Measurements from ENCODE around the gene FBLN5. TPM values are rescaled to one million over a fixed set of nuclear protein-coding genes. Genes with fewer than 3 reads are reported as not detected.

Gene FBLN5
- total and polyA plus RNA-seq, 2 donors (not counting 1 experiment from before 2014, with no cell fraction given): 33.4 to 47.5 TPM

DNA sequence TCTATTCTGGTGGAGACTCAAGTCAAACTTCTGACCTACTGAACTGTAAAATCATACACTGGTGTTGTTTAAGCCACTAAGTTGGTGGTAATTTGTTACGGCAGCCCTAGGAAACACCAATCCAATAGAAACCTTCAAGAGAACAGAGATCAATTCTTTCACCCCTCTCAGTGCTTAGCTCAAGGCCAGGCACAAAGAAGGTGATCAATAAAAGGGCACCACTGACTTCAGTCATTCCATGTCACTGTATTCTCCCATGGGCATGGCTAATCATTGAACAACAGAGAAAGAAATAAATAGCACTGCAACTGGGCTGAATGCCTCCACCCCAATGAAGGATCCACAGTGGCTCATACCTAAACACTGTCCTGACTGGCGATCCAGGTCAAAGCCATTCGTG lies 7.3 kb downstream of the FBLN5 start:
- Histone ChIP-seq H3K4me2 (ENCODE audit: extremely low read depth, insufficient read depth, low read length) (no peak overlapping the region), H3K9ac (ENCODE audit: insufficient read depth, low read length) (no peak overlapping the region), H3K27ac (ENCODE audit: insufficient read depth, low read length) (no peak overlapping the region), H3K36me3 (ENCODE audit: control insufficient read depth, insufficient read depth, low read length) (no peaks in the 10 kb centered on the region), H2AFZ (ENCODE audit: low read length) (no peak overlapping the region), H4K20me1 (ENCODE audit: control insufficient read depth, extremely low read depth, insufficient read depth, low read length) (no peaks in the 10 kb centered on the region), H3K4me3 (replicated peaks in 1 of 4; ENCODE audit: control extremely low read depth in 1 of 4, insufficient read depth in 1 of 4, low read depth in 3 of 4, low read length in 4 of 4) (no peak overlapping the region), H3K27me3 (ENCODE audit: control insufficient read depth, insufficient read depth, low read length) (no peaks in the 10 kb centered on the region), H3K4me1 (ENCODE audit: control insufficient read depth, extremely low read depth, insufficient read depth, low read length) (no peaks in the 10 kb centered on the region), H3K9me3 (ENCODE audit: control insufficient read depth, insufficient read depth, low read depth, low read length) (no peaks in the 10 kb centered on the region), H3K79me2 (ENCODE audit: control insufficient read depth, insufficient read depth, low read length) (peaks cover 7% of the 10 kb centered on the region)
- no peak for DNase-seq (ENCODE audit: low read depth in 2 of 2)
- TF ChIP-seq, protein P1, sequence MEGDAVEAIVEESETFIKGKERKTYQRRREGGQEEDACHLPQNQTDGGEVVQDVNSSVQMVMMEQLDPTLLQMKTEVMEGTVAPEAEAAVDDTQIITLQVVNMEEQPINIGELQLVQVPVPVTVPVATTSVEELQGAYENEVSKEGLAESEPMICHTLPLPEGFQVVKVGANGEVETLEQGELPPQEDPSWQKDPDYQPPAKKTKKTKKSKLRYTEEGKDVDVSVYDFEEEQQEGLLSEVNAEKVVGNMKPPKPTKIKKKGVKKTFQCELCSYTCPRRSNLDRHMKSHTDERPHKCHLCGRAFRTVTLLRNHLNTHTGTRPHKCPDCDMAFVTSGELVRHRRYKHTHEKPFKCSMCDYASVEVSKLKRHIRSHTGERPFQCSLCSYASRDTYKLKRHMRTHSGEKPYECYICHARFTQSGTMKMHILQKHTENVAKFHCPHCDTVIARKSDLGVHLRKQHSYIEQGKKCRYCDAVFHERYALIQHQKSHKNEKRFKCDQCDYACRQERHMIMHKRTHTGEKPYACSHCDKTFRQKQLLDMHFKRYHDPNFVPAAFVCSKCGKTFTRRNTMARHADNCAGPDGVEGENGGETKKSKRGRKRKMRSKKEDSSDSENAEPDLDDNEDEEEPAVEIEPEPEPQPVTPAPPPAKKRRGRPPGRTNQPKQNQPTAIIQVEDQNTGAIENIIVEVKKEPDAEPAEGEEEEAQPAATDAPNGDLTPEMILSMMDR (conservative IDR thresholded peaks at IDR 0.05 in 1 of 2, IDR thresholded peaks at IDR 0.05 in 1 of 2; ENCODE audit: low read depth in 1 of 2, low read length in 2 of 2): no peak
- no peak for TF ChIP-seq EZH2 (IDR thresholded peaks at IDR 0.05; ENCODE audit: low read length, missing control alignments)

GRCh38 chr14:91935586-91935985 lies 11.9 kb downstream of the FBLN5 start:
- no peak overlapping the region for H3K4me3 ChIP-seq (replicated peaks in 1 of 4; ENCODE audit: control extremely low read depth in 1 of 4, insufficient read depth in 1 of 4, low read depth in 3 of 4, low read length in 4 of 4)
- TF ChIP-seq, protein P1 (conservative IDR thresholded peaks at IDR 0.05 in 1 of 2, IDR thresholded peaks at IDR 0.05 in 1 of 2; ENCODE audit: low read depth in 1 of 2, low read length in 2 of 2): no peak
- TF ChIP-seq EZH2 (IDR thresholded peaks at IDR 0.05; ENCODE audit: low read length, missing control alignments): no peak

DNA sequence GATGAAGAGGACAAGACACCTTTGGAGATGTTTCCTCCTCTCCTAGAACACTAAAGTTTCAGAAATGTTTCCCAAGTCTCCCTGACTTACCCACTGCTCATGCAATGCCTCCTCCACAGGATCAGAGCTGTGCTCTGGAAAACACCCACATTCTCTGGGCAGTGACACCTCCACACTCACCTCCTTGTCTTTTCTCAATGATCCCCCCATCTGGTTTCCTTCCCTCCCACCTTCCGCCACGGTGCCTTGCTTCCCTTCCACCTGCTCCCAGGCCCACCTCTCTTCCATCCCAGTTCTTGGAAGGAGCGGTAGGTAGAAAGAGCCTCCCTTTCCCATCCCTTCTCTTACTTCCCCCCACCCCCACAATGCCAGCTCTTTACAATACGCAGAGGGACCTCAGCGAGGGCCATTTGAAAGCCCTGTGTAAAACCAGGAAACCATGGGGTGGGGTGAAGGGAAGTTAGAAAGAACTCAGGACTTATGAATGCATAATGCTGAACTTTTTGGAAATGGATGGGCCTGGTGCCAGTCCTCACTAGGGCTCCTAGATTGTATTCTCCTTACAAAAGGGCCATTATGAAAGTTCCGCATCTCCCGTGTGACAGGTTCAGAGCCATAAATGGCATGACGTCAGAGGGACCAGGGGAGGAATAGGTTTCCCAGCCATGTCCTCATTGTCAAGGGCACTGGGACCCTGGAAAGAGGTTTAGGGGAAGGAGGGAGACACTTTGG lies 12.8 kb downstream of the FBLN5 start:
- Histone ChIP-seq H3K9me3 (ENCODE audit: control insufficient read depth, insufficient read depth, low read depth, low read length) (no peaks in the 10 kb centered on the region), H3K4me1 (ENCODE audit: control insufficient read depth, extremely low read depth, insufficient read depth, low read length) (no peaks in the 10 kb centered on the region), H2AFZ (ENCODE audit: low read length) (no peak overlapping the region), H3K4me3 (replicated peaks in 1 of 4; ENCODE audit: control extremely low read depth in 1 of 4, insufficient read depth in 1 of 4, low read depth in 3 of 4, low read length in 4 of 4) (no peak overlapping the region), H3K27me3 (ENCODE audit: control insufficient read depth, insufficient read depth, low read length) (no peaks in the 10 kb centered on the region), H4K20me1 (ENCODE audit: control insufficient read depth, extremely low read depth, insufficient read depth, low read length) (no peaks in the 10 kb centered on the region), H3K4me2 (ENCODE audit: extremely low read depth, insufficient read depth, low read length) (no peak overlapping the region), H3K9ac (ENCODE audit: insufficient read depth, low read length) (no peak overlapping the region), H3K27ac (ENCODE audit: insufficient read depth, low read length) (no peak overlapping the region), H3K36me3 (ENCODE audit: control insufficient read depth, insufficient read depth, low read length) (peaks cover 2% of the 10 kb centered on the region), H3K79me2 (ENCODE audit: control insufficient read depth, insufficient read depth, low read length) (no peaks in the 10 kb centered on the region)
- no peak for DNase-seq (ENCODE audit: low read depth in 2 of 2)
- TF ChIP-seq, protein P1 (conservative IDR thresholded peaks at IDR 0.05 in 1 of 2, IDR thresholded peaks at IDR 0.05 in 1 of 2; ENCODE audit: low read depth in 1 of 2, low read length in 2 of 2): no peak
- TF ChIP-seq EZH2 (IDR thresholded peaks at IDR 0.05; ENCODE audit: low read length, missing control alignments): no peak

More at GRCh38 chr14:91935586-91935985, 11.9 kb downstream of the FBLN5 start:
- no peak for DNase-seq (ENCODE audit: low read depth in 2 of 2)
- H3K27ac ChIP-seq (ENCODE audit: insufficient read depth, low read length): no peak overlapping the region
- no peaks in the 10 kb centered on the region for H4K20me1 ChIP-seq (ENCODE audit: control insufficient read depth, extremely low read depth, insufficient read depth, low read length)
- H3K4me2 ChIP-seq (ENCODE audit: extremely low read depth, insufficient read depth, low read length): no peak overlapping the region
- no peak overlapping the region for H2AFZ ChIP-seq (ENCODE audit: low read length)
- no peaks in the 10 kb centered on the region for H3K27me3 ChIP-seq (ENCODE audit: control insufficient read depth, insufficient read depth, low read length)
- H3K9me3 ChIP-seq (ENCODE audit: control insufficient read depth, insufficient read depth, low read depth, low read length): no peaks in the 10 kb centered on the region
- no peaks in the 10 kb centered on the region for H3K79me2 ChIP-seq (ENCODE audit: control insufficient read depth, insufficient read depth, low read length)
- no peaks in the 10 kb centered on the region for H3K4me1 ChIP-seq (ENCODE audit: control insufficient read depth, extremely low read depth, insufficient read depth, low read length)
- H3K9ac ChIP-seq (ENCODE audit: insufficient read depth, low read length): no peak overlapping the region
- H3K36me3 ChIP-seq (ENCODE audit: control insufficient read depth, insufficient read depth, low read length): peaks cover 2% of the 10 kb centered on the region

Data from fibroblast of lung (primary cell).